Activated T-cell treated with anti-CD3 and anti-CD28 coated beads, Interleukin-2, amount 50 U/mL, for 72 hours (primary cell): ENCODE measurements around the gene ALKBH1. TPM values are rescaled to one million over a fixed set of nuclear protein-coding genes. Genes with fewer than 3 reads are reported as not detected.
"Not testable (repeated sequence)": the region's sequence is repeated elsewhere in the genome, so short reads cannot be mapped to it uniquely, and the experiment has no call there.

Experiments
- ATAC-seq, 2 donors: fragments of 150-1000 bp; cut with Tn5 transposase; replicated peaks in 1 of 2; 2 replicates each; pipeline ENCODE4 v1.10.0; 2021; ENCODE audit warnings: moderate library complexity in 2 of 2, mild to moderate bottlenecking in 1 of 2
- DNase-seq, 2 donors: peaks; one replicate each; pipeline ENCODE4 v3.0.0; 2021 to 2022; ENCODE audit warnings: mixed read lengths in 1 of 2
- H3K27ac Mint-ChIP-seq: one replicate; pipeline ENCODE4 v1.8.0; 2022; ENCODE audit warnings: mild to moderate bottlenecking, moderate library complexity, mixed read lengths
- H3K27me3 Mint-ChIP-seq: one replicate; pipeline ENCODE4 v1.8.0; 2022; ENCODE audit warnings: low read depth, mixed read lengths
- H3K36me3 Mint-ChIP-seq, 2 donors: one replicate each; pipeline ENCODE4 v1.8.0; 2022; ENCODE audit warnings: mixed read lengths in 2 of 2, mild to moderate bottlenecking in 1 of 2; ENCODE audit not compliant: insufficient read depth in 2 of 2
- H3K4me1 Mint-ChIP-seq: one replicate; pipeline ENCODE4 v1.8.0; 2022; ENCODE audit warnings: low read depth, mixed read lengths
- H3K4me3 Mint-ChIP-seq, 2 donors: one replicate each; pipeline ENCODE4 v1.8.0; 2022; ENCODE audit warnings: mild to moderate bottlenecking in 2 of 2, mixed read lengths in 2 of 2, moderate library complexity in 2 of 2
- H3K9me3 Mint-ChIP-seq, 2 donors: one replicate each; pipeline ENCODE4 v1.8.0; 2022; ENCODE audit warnings: mixed read lengths in 2 of 2
- total RNA-seq, 2 donors: library from RNA; stranded (reverse); gene quantifications; one replicate each; pipeline ENCODE4 v1.2.3, GENCODE V29; 2022

ALKBH1 gene
- total RNA-seq, 2 donors from 2014 or later, result 18.1 to 18.7 TPM

DNA sequence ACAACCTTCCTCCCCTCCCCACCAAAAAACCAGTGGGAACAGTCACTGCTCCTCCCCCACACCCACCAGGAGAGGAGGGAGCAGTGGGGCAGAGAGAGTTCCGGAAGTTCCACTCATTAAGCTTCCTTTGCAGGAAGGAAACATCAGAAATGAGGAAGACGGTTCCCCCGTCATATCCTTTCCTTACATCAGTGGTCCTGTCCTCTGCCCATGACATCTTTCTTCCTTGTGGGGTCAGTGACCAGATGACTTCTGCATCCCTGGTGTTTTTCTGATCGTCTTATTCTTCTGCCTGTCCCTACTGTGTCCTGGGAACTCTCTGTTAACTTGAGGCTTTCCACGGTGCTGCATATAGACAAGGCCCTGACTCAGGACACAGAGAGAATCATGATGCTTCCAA is 50.5 kb downstream of the ALKBH1 start:
- Mint-ChIP-seq H3K36me3 (no peaks in the 10 kb centered on the region), H3K4me1 (no peaks in the 10 kb centered on the region), H3K27me3 (no peaks in the 10 kb centered on the region), H3K4me3 (no peak overlapping the region), H3K27ac (no peak overlapping the region), H3K9me3 (no peaks in the 10 kb centered on the region)
- ATAC-seq (no peak), DNase-seq (no peak)

DNA sequence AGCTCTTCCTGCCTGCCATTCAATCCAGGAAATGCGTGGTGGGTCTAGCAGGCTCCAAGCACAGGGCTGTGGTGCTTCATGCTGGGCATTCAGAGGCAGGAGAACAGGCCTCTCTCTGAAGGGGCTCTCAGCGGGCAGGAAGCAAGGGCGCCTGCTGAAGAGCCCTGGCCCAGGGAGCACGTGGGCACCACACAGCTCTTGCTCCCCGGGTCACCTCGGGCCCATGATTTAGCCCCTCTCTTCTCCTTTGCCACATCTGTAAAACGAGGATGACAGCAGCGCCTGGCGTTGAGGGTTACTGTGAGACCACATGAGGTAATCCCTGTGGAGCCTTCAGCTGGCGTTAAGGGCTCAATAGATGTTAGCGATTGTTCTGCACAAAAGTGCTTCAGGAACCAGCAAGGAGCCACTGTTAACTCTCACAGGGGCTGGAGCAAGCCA is 53.8 kb downstream of the ALKBH1 start:
- Mint-ChIP-seq H3K4me1 (no peaks in the 10 kb centered on the region), H3K27ac (no peak overlapping the region), H3K27me3 (no peaks in the 10 kb centered on the region)

DNA sequence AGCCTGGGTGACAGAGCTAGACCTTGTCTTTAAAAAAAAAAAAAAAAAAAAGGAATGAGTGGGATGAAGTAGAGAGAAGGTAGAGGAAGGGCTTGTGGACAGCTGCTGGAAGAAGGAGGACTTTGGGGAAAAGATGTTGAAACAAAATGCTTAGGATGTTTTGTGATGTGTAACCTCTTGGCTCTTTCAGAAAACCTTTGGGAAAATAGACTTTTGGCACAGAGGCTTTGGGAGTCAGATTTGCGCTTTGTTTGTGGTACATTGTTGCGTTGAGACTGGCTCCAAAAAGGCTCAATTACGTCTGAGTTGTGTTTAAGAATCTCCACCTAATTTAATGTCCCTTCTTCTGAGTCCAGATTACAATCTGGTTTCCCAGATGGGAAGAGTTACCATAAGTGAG is 58.5 kb downstream of the ALKBH1 start:
- DNase-seq (no peak), ATAC-seq (no peak)
- Mint-ChIP-seq H3K27me3 (no peaks in the 10 kb centered on the region), H3K4me3 (no peak overlapping the region), H3K4me1 (no peaks in the 10 kb centered on the region), H3K27ac (no peak overlapping the region), H3K36me3 (no peaks in the 10 kb centered on the region), H3K9me3 (no peaks in the 10 kb centered on the region)

More for the DNA sequence above, 53.8 kb downstream of the ALKBH1 start:
- ATAC-seq (no peak), DNase-seq (no peak)
- Mint-ChIP-seq H3K36me3 (no peaks in the 10 kb centered on the region), H3K4me3 (no peak overlapping the region), H3K9me3 (no peaks in the 10 kb centered on the region)

- Mint-ChIP-seq H3K36me3 (no peaks in the 10 kb centered on the region), H3K4me3 (no peak overlapping the region), H3K27me3 (no peaks in the 10 kb centered on the region), H3K27ac (no peak overlapping the region), H3K9me3 (no peaks in the 10 kb centered on the region), H3K4me1 (no peaks in the 10 kb centered on the region)
- DNase-seq (no peak), ATAC-seq (no peak)
Observed at GRCh38 chr14:77648520-77649200, 59.2 kb downstream of the ALKBH1 start.

DNA sequence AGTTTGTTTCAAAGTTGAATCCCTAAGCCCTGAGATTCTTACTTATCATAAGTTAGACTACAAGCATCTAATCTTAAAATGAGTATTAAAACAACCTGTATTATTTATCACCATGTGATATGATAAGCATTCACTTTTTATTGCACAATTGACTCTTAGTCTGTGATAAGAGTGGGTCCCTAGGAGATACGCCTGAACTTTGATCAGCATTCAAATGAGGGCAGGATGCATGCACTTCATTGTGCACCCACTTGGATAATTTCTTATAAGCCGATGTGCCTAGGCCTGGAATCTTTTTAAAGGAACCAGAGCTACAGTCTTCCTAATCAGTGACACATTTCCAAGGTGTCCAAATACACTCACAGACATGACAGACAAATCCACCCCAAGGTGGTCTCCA is 60.0 kb downstream of the ALKBH1 start:
- DNase-seq, result no peak
- ATAC-seq, result no peak
- no peaks in the 10 kb centered on the region for H3K9me3 Mint-ChIP-seq
- no peak overlapping the region for H3K27ac Mint-ChIP-seq
- H3K4me1 Mint-ChIP-seq, result no peaks in the 10 kb centered on the region
- H3K36me3 Mint-ChIP-seq, result no peaks in the 10 kb centered on the region
- H3K4me3 Mint-ChIP-seq, result no peak overlapping the region
- no peaks in the 10 kb centered on the region for H3K27me3 Mint-ChIP-seq

DNA sequence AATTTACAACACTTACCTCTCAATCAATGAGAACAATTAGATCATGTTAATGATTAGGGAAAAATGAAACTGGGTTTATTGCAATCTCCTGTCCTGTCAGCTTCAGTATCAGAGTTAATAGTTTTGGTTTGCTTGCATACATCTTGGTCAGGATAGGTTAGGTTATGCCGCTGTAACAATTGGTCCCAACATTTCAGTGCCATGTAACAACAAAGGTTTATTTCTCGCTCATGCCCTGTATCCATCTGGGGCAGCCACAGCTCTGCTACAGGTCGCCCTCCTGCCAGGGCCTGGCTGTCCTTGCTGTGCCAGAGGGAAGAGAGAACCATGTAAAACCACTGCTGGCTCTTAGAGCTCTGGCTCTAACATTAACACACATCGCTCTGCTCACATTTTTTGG is 60.9 kb downstream of the ALKBH1 start:
- no peaks in the 10 kb centered on the region for H3K36me3 Mint-ChIP-seq
- no peak overlapping the region for H3K4me3 Mint-ChIP-seq
- H3K4me1 Mint-ChIP-seq, result peaks cover 7% of the 10 kb centered on the region
- ATAC-seq (no peak), DNase-seq (no peak)
- H3K9me3 Mint-ChIP-seq, result no peaks in the 10 kb centered on the region
- no peak overlapping the region for H3K27ac Mint-ChIP-seq
- H3K27me3 Mint-ChIP-seq, result no peaks in the 10 kb centered on the region

GRCh38 chr14:77645520-77646230 is 62.1 kb downstream of the ALKBH1 start:
- DNase-seq, result no peak
- H3K4me1 Mint-ChIP-seq, result peaks cover 17% of the 10 kb centered on the region
- no peaks in the 10 kb centered on the region for H3K27me3 Mint-ChIP-seq
- no peak overlapping the region for H3K4me3 Mint-ChIP-seq
- no peak for ATAC-seq
- no peaks in the 10 kb centered on the region for H3K36me3 Mint-ChIP-seq
- H3K9me3 Mint-ChIP-seq, result no peaks in the 10 kb centered on the region
- H3K27ac Mint-ChIP-seq, result no peak overlapping the region

- Mint-ChIP-seq H3K27me3 (no peaks in the 10 kb centered on the region), H3K4me1 (peaks cover 17% of the 10 kb centered on the region), H3K4me3 (peak overlapping the region; percentile 88 to 90), H3K27ac (peak overlapping the region; percentile 69), H3K36me3 (no peaks in the 10 kb centered on the region), H3K9me3 (peaks cover 0 to 3% of the 10 kb centered on the region in 2 donors)
- DNase-seq, result no peak
- ATAC-seq, result no peak
Observed at GRCh38 chr14:77642407-77642806, 65.4 kb downstream of the ALKBH1 start.

DNA sequence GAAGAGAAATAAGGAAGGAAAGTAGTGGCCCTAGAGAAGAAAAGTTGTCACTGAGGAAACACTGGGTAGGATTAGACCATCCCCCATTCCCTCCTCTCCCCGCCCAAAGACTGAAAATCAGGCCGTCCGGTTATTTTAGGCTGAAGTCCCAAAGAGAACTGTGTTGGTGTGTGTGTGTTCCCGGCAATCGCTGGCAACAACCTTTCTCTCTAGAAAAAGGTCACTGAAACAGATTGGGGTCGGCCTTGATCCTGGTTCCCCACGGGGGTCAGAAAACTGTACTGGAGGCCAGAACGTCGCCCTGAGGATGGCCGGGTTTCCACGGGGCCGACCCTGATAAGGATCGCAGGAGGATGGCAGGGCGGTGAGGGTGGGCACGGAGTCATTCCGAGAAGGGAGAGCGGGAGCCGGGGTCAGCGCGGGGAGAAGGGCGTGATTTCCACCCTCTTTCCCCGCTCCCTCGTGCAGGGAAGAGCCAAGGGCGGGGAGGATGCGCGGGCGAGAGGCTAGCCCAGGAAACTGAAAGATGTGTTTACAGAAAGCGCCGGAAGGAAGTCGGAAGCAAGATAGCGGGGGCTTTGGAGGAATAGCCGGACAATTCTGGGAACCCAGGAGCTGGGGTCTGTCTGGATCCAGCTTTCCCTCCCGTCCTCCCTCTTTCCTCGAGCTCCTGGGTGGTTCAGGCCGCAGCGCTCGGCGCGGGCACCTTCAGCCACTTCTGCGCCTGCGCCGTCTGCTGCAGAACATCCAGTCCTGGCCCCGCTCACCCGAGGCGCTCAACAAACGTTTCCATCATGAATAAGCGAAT is 66.1 kb downstream of the ALKBH1 start:
- Mint-ChIP-seq H3K36me3 (no peaks in the 10 kb centered on the region), H3K4me1 (peaks cover 17% of the 10 kb centered on the region), H3K9me3 (peaks cover 0 to 3% of the 10 kb centered on the region in 2 donors), H3K4me3 (peak overlapping the region; percentile 88 to 90), H3K27me3 (no peaks in the 10 kb centered on the region), H3K27ac (peak overlapping the region; percentile 69)
- DNase-seq (peak; percentile 73 to 75), ATAC-seq (peak; percentile 92 to 93)

DNA sequence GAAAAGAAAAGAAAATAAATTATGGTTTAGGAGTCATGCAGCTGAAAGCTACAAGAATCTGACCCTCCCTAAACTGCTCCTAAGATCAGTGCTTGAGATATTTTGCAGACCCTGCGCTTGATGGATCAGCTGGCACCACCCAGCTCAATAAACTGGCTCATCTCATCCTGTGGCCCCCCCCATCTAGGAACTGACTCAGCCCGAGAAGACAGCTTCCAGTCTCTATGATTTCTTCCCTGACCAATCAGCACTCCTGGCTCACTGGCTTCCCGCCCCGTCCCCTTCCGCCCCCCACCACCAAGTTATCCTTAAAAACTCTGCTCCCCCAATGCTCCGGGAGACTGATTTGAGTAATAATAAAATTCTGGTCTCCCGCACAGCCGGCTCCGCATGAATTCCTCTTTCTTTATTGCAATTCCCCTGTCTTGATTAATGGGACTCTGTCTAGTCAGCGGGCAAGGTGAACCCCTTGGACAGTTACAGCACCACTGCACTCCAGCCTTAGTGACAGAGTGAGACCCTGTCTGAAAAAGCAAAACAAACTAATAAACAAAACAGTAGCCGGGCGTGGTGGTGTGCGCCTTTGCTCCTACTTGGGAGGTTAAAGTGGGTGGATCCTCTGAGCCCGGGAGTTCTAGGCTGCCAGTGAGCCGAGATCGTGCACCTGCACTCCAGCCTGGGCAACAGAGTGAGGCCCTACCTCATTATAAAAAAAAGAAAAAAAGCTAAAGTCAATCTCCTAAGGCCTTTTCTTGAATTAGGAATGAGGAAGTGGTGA is 66.9 kb downstream of the ALKBH1 start:
- no peak for ATAC-seq
- H3K4me3 Mint-ChIP-seq, result peak overlapping the region; percentile 88 to 90

DNA sequence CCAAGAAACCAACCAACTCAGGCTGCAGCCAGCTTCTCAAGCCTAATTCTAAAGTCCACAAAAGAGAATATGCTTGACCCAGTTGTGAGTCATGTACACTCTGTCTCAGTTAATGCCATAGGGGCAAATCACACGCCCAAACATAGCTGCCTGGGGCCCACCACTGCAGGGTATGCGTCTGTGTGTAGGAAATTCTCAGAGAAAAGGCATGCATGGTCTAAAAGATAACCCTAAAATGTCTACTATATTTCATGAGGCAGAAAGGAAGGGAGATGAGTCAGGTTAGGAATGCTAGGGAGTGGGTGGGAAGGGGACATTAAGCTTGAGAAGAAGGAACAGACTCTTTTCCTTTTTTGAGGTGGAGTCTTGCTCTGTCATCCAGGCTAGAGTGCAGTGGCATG is 69.1 kb downstream of the ALKBH1 start:
- peaks cover 0 to 3% of the 10 kb centered on the region in 2 donors for H3K9me3 Mint-ChIP-seq
- ATAC-seq, result no peak
- no peak overlapping the region for H3K4me3 Mint-ChIP-seq
- no peaks in the 10 kb centered on the region for H3K36me3 Mint-ChIP-seq
- H3K27ac Mint-ChIP-seq, result no peak overlapping the region
- no peaks in the 10 kb centered on the region for H3K27me3 Mint-ChIP-seq
- H3K4me1 Mint-ChIP-seq, result peaks cover 17% of the 10 kb centered on the region
- DNase-seq, result no peak

More for the DNA sequence above, 66.9 kb downstream of the ALKBH1 start:
- Mint-ChIP-seq H3K4me1 (peaks cover 17% of the 10 kb centered on the region), H3K9me3 (peaks cover 0 to 3% of the 10 kb centered on the region in 2 donors), H3K36me3 (no peaks in the 10 kb centered on the region), H3K27me3 (no peaks in the 10 kb centered on the region), H3K27ac (peak overlapping the region; percentile 69)
- DNase-seq, result no peak

- not testable (repeated sequence) for H3K4me3 Mint-ChIP-seq, H3K27ac Mint-ChIP-seq, DNase-seq, H3K36me3 Mint-ChIP-seq, ATAC-seq, H3K4me1 Mint-ChIP-seq, H3K27me3 Mint-ChIP-seq, H3K9me3 Mint-ChIP-seq
Observed at GRCh38 chr14:77635869-77636268, 72.0 kb downstream of the ALKBH1 start.
